DOHH2 (cell line): ENCODE data around the gene NR4A3.

Experiments used
- CTCF ChIP-seq: fragments of 200-600 bp; sonication (generic); IDR thresholded peaks from one replicate; pipeline ENCODE4 v1.5.1; 2014; ENCODE audit warnings: antibody characterized with exemption, mild to moderate bottlenecking, low read depth, low read length; ENCODE audit not compliant: poor library complexity, severe bottlenecking
- EZH2phosphoT487 ChIP-seq: fragments of 200-600 bp; sonication (generic); IDR thresholded peaks from 2 replicates; pipeline ENCODE4 v1.6.1; 2017; ENCODE audit warnings: borderline replicate concordance, mild to moderate bottlenecking, antibody characterized with exemption, low read length, moderate library complexity, mixed read lengths

GRCh38 chr9:99845063-99845462 lies 23.4 kb downstream of the NR4A3 start:
- no peak for TF ChIP-seq CTCF
- TF ChIP-seq EZH2phosphoT487 = no peak
